ENCODE results near the gene MYOD1. TPM values are rescaled to one million over a fixed set of nuclear protein-coding genes. Genes with fewer than 3 reads are reported as not detected.

The MYOD1 gene
- total and polyA plus RNA-seq, 2 of the 4 experiments (the other 2 are of a cell fraction) = not detected

GRCh38 chr11:17767301-17767885 is 48.0 kb downstream of the MYOD1 start:
- H3K18ac ChIP-seq (ENCODE audit: low read depth, low read length) = no peak overlapping the region
- no peak overlapping the region for H2AK9ac ChIP-seq (replicated peaks; ENCODE audit: low read depth, low read length, poor library complexity)
- H3K23ac ChIP-seq (ENCODE audit: low read depth, low read length) = no peak overlapping the region
- H3K14ac ChIP-seq (replicated peaks; ENCODE audit: low read depth, low read length) = no peak overlapping the region
- H2AFZ ChIP-seq (replicated peaks; ENCODE audit: low read length, poor library complexity) = no peak overlapping the region
- H3K79me1 ChIP-seq (ENCODE audit: low read depth in 1 of 2, low read length in 2 of 2) = no peaks in the 10 kb centered on the region
- no peak overlapping the region for H2BK20ac ChIP-seq (ENCODE audit: low read depth, low read length)
- H2BK5ac ChIP-seq (ENCODE audit: low read depth, low read length, poor library complexity, severe bottlenecking) = no peak overlapping the region
- no peaks in the 10 kb centered on the region for H3K4me1 ChIP-seq (ENCODE audit: control insufficient read depth, insufficient read depth, low read length)
- no peak overlapping the region for H3K4me2 ChIP-seq (ENCODE audit: low read depth, low read length)
- ATAC-seq (ENCODE audit: low read depth) = no peak
- no peak overlapping the region for H2BK120ac ChIP-seq (ENCODE audit: low read depth, low read length)
- no peaks in the 10 kb centered on the region for H3K9me3 ChIP-seq (ENCODE audit: control insufficient read depth, insufficient read depth, low read length)
- H4K20me1 ChIP-seq (ENCODE audit: insufficient read depth, low read length) = no peaks in the 10 kb centered on the region
- no peak overlapping the region for H3K56ac ChIP-seq (ENCODE audit: extremely low read depth, insufficient read depth, low read length)
- H4K5ac ChIP-seq (ENCODE audit: low read depth, low read length) = no peak overlapping the region
- ChIA-PET POLR2A (ENCODE audit: unreplicated experiment) (no interaction called here), CTCF (interaction anchor here (1.1 kb wide), 1 partner anchor 36 kb away, joined by 3 read pairs; no protein-coding TSS in a partner anchor)
- no peak overlapping the region for H3K9ac ChIP-seq (ENCODE audit: low read depth, low read length)
- no peak for DNase-seq
- 80% methylated on average over 1 of the region's 7 CpGs; no CpG with 5 or more reads in 1 of the 2 experiments for WGBS, 2 experiments (ENCODE audit: extremely low coverage in 2 of 2, insufficient read length in 1 of 2)
- H2AK5ac ChIP-seq (ENCODE audit: low read depth, low read length) = no peak overlapping the region
- H3K4ac ChIP-seq (ENCODE audit: low read depth, low read length) = no peak overlapping the region
- no peak overlapping the region for H4K91ac ChIP-seq (ENCODE audit: insufficient read depth, low read depth, low read length)
- no peaks in the 10 kb centered on the region for H3K9me1 ChIP-seq (ENCODE audit: insufficient read depth, low read length)
- H3K4me3 ChIP-seq (ENCODE audit: insufficient read depth, low read depth, low read length) = no peak overlapping the region
- H4K8ac ChIP-seq (ENCODE audit: low read depth in 2 of 2, low read length in 2 of 2) = no peak overlapping the region
- dilution Hi-C loops (cut with HindIII; ENCODE audit: low sequenced_read_pairs, unreplicated experiment) = no loop called here
- intact Hi-C loops (cut with micrococcal nuclease) = no loop called here
- peaks cover 4% of the 10 kb centered on the region; the same call in 1 of the 2 replicates for H3K27me3 ChIP-seq (ENCODE audit: control insufficient read depth, insufficient read depth, low read length)
- no peak overlapping the region for H3K27ac ChIP-seq (ENCODE audit: insufficient read depth, low read length)
- TF ChIP-seq MAFK (IDR thresholded peaks at IDR 0.05; ENCODE audit: low read depth, low read length) = no peak
- no peak for TF ChIP-seq FOS (IDR thresholded peaks at IDR 0.05; ENCODE audit: low read depth, low read length)
- no peak for TF ChIP-seq RCOR1 (IDR thresholded peaks at IDR 0.05; ENCODE audit: insufficient replicate concordance, low read length)
- H2BK15ac ChIP-seq (ENCODE audit: low read depth, low read length) = no peak overlapping the region
- BruUV-seq (replicated peaks) = no TSS peak
- H3K36me3 ChIP-seq (ENCODE audit: control insufficient read depth, insufficient read depth, low read length) = no peaks in the 10 kb centered on the region
- in situ Hi-C loops (cut with MboI; ENCODE audit: low sequenced_read_pairs) = no loop called here
